Measurements from ENCODE around the gene PILRA. TPM values are rescaled to one million over a fixed set of nuclear protein-coding genes. Genes with fewer than 3 reads are reported as not detected.
"Not testable (repeated sequence)": the region's sequence is repeated elsewhere in the genome, so short reads cannot be mapped to it uniquely, and the experiment has no call there.

The PILRA gene
- total and polyA plus RNA-seq, 8 donors = 0.88 to 7.6 (median 3.7) TPM

- H3K9me3 ChIP-seq = no peaks in the 10 kb centered on the region
- no peaks in the 10 kb centered on the region for H3K27me3 ChIP-seq
- H3K36me3 ChIP-seq = no peaks in the 10 kb centered on the region
- intact Hi-C loops (cut with DNase I) = no loop called here
- DNase-seq = no peak
- H3K4me3 ChIP-seq = no peak overlapping the region
- ATAC-seq = no peak
- H3K4me1 ChIP-seq = no peaks in the 10 kb centered on the region
- 33 to 40% methylated on average over 4 of the region's 4 CpGs for WGBS, 2 donors
- H3K27ac ChIP-seq = peak overlapping the region in 1 of 4 donors; percentile 71
- no peak for FAIRE-seq
- TF ChIP-seq, protein P1, sequence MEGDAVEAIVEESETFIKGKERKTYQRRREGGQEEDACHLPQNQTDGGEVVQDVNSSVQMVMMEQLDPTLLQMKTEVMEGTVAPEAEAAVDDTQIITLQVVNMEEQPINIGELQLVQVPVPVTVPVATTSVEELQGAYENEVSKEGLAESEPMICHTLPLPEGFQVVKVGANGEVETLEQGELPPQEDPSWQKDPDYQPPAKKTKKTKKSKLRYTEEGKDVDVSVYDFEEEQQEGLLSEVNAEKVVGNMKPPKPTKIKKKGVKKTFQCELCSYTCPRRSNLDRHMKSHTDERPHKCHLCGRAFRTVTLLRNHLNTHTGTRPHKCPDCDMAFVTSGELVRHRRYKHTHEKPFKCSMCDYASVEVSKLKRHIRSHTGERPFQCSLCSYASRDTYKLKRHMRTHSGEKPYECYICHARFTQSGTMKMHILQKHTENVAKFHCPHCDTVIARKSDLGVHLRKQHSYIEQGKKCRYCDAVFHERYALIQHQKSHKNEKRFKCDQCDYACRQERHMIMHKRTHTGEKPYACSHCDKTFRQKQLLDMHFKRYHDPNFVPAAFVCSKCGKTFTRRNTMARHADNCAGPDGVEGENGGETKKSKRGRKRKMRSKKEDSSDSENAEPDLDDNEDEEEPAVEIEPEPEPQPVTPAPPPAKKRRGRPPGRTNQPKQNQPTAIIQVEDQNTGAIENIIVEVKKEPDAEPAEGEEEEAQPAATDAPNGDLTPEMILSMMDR (IDR thresholded peaks at IDR 0.05) = no peak
Observed at GRCh38 chr7:100370303-100370702, 3.0 kb upstream of the PILRA start.

- no peaks in the 10 kb centered on the region for H3K9me3 ChIP-seq
- no peaks in the 10 kb centered on the region for H3K36me3 ChIP-seq
- FAIRE-seq = no peak
- 73 to 74% methylated on average over 6 of the region's 6 CpGs for WGBS, 2 donors
- TF ChIP-seq, protein P1 (IDR thresholded peaks at IDR 0.05) = no peak
- no peaks in the 10 kb centered on the region for H3K27me3 ChIP-seq
- ATAC-seq = no peak
- H3K27ac ChIP-seq = no peak overlapping the region
- intact Hi-C loops (cut with DNase I) = no loop called here
- no peak for DNase-seq
- no peak overlapping the region for H3K4me3 ChIP-seq
- no peaks in the 10 kb centered on the region for H3K4me1 ChIP-seq
Observed at GRCh38 chr7:100370746-100371145, 2.5 kb upstream of the PILRA start.

DNA sequence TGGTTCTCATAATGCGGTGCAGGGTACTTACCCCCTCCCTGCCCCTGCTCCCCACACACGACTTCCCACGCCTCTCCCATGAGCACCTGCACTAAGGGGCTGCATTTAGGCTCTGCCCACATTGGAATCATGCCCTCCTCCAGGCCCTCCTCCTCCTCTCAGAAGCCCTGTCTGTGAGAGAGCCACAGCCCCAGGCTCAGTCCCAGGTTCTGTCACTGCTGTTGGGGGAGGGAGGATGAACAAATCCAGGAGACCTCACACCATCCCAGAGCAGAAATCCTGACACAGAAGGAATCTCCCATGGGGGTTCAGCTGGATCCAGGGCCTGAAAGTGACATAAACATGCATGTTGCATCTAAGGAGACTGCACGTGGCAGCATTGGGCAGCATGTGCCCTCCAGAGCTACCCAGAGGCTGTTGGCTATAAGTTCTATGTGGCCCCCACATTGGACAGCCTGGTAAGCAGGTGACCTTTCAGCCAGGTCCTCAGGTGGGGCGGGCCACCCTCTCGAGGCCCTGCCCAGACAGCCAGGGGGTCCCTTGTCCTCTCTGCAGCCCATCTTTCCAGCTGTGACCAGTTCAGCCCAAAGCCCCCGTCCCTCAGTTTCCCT, 1.6 kb upstream of the PILRA start:
- H3K27me3 ChIP-seq = no peaks in the 10 kb centered on the region
- DNase-seq = no peak
- no peak for FAIRE-seq
- peak overlapping the region in 1 of 4 donors; percentile 52 for H3K27ac ChIP-seq
- ATAC-seq = no peak
- no peaks in the 10 kb centered on the region for H3K9me3 ChIP-seq
- no peaks in the 10 kb centered on the region for H3K36me3 ChIP-seq
- H3K4me1 ChIP-seq = no peaks in the 10 kb centered on the region
- no peak overlapping the region for H3K4me3 ChIP-seq
- 58 to 61% methylated on average over 7 of the region's 7 CpGs for WGBS, 2 donors
- TF ChIP-seq, protein P1 (IDR thresholded peaks at IDR 0.05) = no peak
- intact Hi-C loops (cut with DNase I) = no loop called here

GRCh38 chr7:100372256-100372655, 1.0 kb upstream of the PILRA start:
- Histone ChIP-seq H3K4me3 (no peak overlapping the region), H3K4me1 (no peaks in the 10 kb centered on the region), H3K36me3 (no peaks in the 10 kb centered on the region), H3K9me3 (no peaks in the 10 kb centered on the region), H3K27ac (peak overlapping the region in 2 of 4 donors; percentile 52 to 55), H3K27me3 (no peaks in the 10 kb centered on the region)
- 47 to 49% methylated on average over 8 of the region's 8 CpGs for WGBS, 2 donors
- DNase-seq (no peak), ATAC-seq (peak in 3 of 4 donors; percentile 14 to 33 (median 30)), FAIRE-seq (no peak)
- TF ChIP-seq, protein P1 (IDR thresholded peaks at IDR 0.05) = no peak
- intact Hi-C loops (cut with DNase I) = no loop called here

GRCh38 chr7:100372694-100373093, 593 bp upstream of the PILRA start:
- no peaks in the 10 kb centered on the region for H3K9me3 ChIP-seq
- H3K4me1 ChIP-seq = no peaks in the 10 kb centered on the region
- ATAC-seq (no peak), FAIRE-seq (no peak), DNase-seq (no peak)
- peak overlapping the region in 2 of 4 donors; percentile 52 to 55 for H3K27ac ChIP-seq
- no peaks in the 10 kb centered on the region for H3K27me3 ChIP-seq
- TF ChIP-seq, protein P1 (IDR thresholded peaks at IDR 0.05) = no peak
- WGBS, 2 donors = 59 to 67% methylated on average over 6 of the region's 6 CpGs
- H3K36me3 ChIP-seq = no peaks in the 10 kb centered on the region
- no peak overlapping the region for H3K4me3 ChIP-seq
- intact Hi-C loops (cut with DNase I) = no loop called here

GRCh38 chr7:100373870-100374598, 747 bp downstream of the PILRA start:
- H3K27me3 ChIP-seq; intact Hi-C loops (cut with DNase I); H3K9me3 ChIP-seq; H3K36me3 ChIP-seq; H3K4me1 ChIP-seq; DNase-seq; FAIRE-seq: not testable (repeated sequence)
- Histone ChIP-seq H3K27ac (peak overlapping the region in 1 of 4 donors; percentile 55), H3K4me3 (peak overlapping the region in 1 of 4 donors; percentile 23)
- peak in 1 of 4 donors; percentile 37 for ATAC-seq
- 57 to 60% methylated on average over 14 to 15 of the region's 15 CpGs for whole genome bisulfite sequencing, 2 donors

Data from pancreas (tissue), 10 donors.